Keratinocyte (primary cell): ENCODE results near the gene ZNF157. TPM values are rescaled to one million over a fixed set of nuclear protein-coding genes. Genes with fewer than 3 reads are reported as not detected.
A peak's percentile ranks its signal among the peaks of the same experiment; 100 is the strongest.

ENCODE experiments used
- DNase-seq: peaks from one replicate; pipeline ENCODE4 v3.0.0-alpha.2; 2011; ENCODE audit warnings: low read depth, missing footprints, low spot score
- FAIRE-seq: peaks from 2 replicates; lab custom pipeline; 2011; peaks lifted over from hg19 to GRCh38; lab: Jason Lieb, UNC
- H2AFZ ChIP-seq: 2 replicates; pipeline ENCODE4 v1.6.0; 2012; ENCODE audit warnings: low read length, control low read depth, inconsistent platforms; ENCODE audit not compliant: control insufficient read depth
- H3K27ac ChIP-seq: 2 replicates; pipeline ENCODE4 v1.5.1; 2011; ENCODE audit warnings: low read length; ENCODE audit not compliant: control insufficient read depth, insufficient read depth
- H3K27me3 ChIP-seq: 3 replicates; pipeline ENCODE4 v1.6.0; 2011; ENCODE audit warnings: low read length; ENCODE audit not compliant: control insufficient read depth, insufficient read depth; ENCODE audit errors: extremely low read depth
- H3K36me3 ChIP-seq, 2 experiments: 2 replicates in 1 of 2; 3 replicates in 1 of 2; pipeline ENCODE4 v1.5.1; 2011; ENCODE audit warnings: low read length in 2 of 2, mild to moderate bottlenecking in 1 of 2; ENCODE audit not compliant: control insufficient read depth in 2 of 2, insufficient read depth in 2 of 2; ENCODE audit errors: extremely low read depth in 1 of 2
- H3K4me1 ChIP-seq: 3 replicates; pipeline ENCODE4 v1.5.1; 2011; ENCODE audit warnings: low read length; ENCODE audit not compliant: control insufficient read depth, insufficient read depth; ENCODE audit errors: extremely low read depth
- H3K4me2 ChIP-seq: 3 replicates; pipeline ENCODE4 v1.6.0; 2011; ENCODE audit warnings: low read depth, low read length; ENCODE audit not compliant: control insufficient read depth, insufficient read depth; ENCODE audit errors: extremely low read depth
- H3K4me3 ChIP-seq, 3 experiments: fragments of 200-600 bp in 1 of 3; sonication (generic) in 1 of 3; 2 replicates in 2 of 3; 3 replicates in 1 of 3; pipeline ENCODE4 v1.5.1; 2011 to 2016; ENCODE audit warnings: low read length in 3 of 3, mild to moderate bottlenecking in 3 of 3, control low read depth in 2 of 3, inconsistent platforms in 1 of 3, low read depth in 1 of 3, mixed read lengths in 1 of 3, mixed run types in 1 of 3, moderate library complexity in 1 of 3; ENCODE audit not compliant: control insufficient read depth in 2 of 3, insufficient read depth in 2 of 3; ENCODE audit errors: extremely low read depth in 1 of 3
- H3K79me2 ChIP-seq: 2 replicates; pipeline ENCODE4 v1.6.0; 2012; ENCODE audit warnings: low read length; ENCODE audit not compliant: control insufficient read depth, insufficient read depth
- H3K9ac ChIP-seq: 3 replicates; pipeline ENCODE4 v1.6.0; 2011; ENCODE audit warnings: low read length; ENCODE audit not compliant: control insufficient read depth, insufficient read depth; ENCODE audit errors: extremely low read depth
- H3K9me1 ChIP-seq: 3 replicates; pipeline ENCODE4 v1.6.0; 2011; ENCODE audit warnings: low read length; ENCODE audit not compliant: control insufficient read depth, insufficient read depth; ENCODE audit errors: extremely low read depth
- H3K9me3 ChIP-seq: 2 replicates; pipeline ENCODE4 v1.5.1; 2012; ENCODE audit warnings: low read depth, low read length; ENCODE audit not compliant: control insufficient read depth
- H4K20me1 ChIP-seq: 3 replicates; pipeline ENCODE4 v1.6.0; 2011; ENCODE audit warnings: low read length; ENCODE audit not compliant: control insufficient read depth, insufficient read depth; ENCODE audit errors: extremely low read depth
- EZH2 ChIP-seq: IDR thresholded peaks from one replicate; pipeline ENCODE4 v1.6.1; 2012; ENCODE audit warnings: inconsistent platforms, mild to moderate bottlenecking, low read length, moderate library complexity
- dilution Hi-C: fragments of 300-500 bp; cut with MboI; formaldehyde crosslinking; loops from one replicate; pipeline ENCODE4 v1.7.0; 2020; ENCODE audit warnings: low sequenced_read_pairs; ENCODE audit not compliant: extremely low pct_ligation_motif_present
- polyA minus RNA-seq, 3 experiments: library from RNA; depleted of rRNA, polyadenylated mRNA; stranded (reverse); fragments of >200 nt; gene quantifications; 1 replicate in 1 of 3; 2 replicates in 1 of 3; 3 replicates in 1 of 3; pipeline ENCODE4 v1.2.3, GENCODE V29; 2011
- polyA plus RNA-seq, 5 experiments: library from polyadenylated mRNA; depleted of rRNA in 3 of 5; stranded (reverse) in 3 of 5; stranded (forward) in 1 of 5; unstranded in 1 of 5; fragments of >200 nt; gene quantifications; 1 replicate in 1 of 5; 2 replicates in 3 of 5; 3 replicates in 1 of 5; pipeline versions ENCODE4 v1.2.1 to v1.2.3, GENCODE V29; 2011 to 2012; ENCODE audit warnings: missing spikeins in 2 of 5, low read depth in 1 of 5, low replicate concordance in 1 of 5
- TF ChIP-seq, protein P1 (sequence below), 3 experiments: IDR thresholded peaks in 1 of 3; conservative IDR thresholded peaks in 1 of 3; optimal IDR thresholded peaks in 1 of 3; 2 replicates in 2 of 3; 3 replicates in 1 of 3; pipeline versions ENCODE3 to v1.5.1; 2011; ENCODE audit warnings: low read length in 3 of 3, mild to moderate bottlenecking in 3 of 3, moderate library complexity in 2 of 3, control low read depth in 1 of 3, inconsistent platforms in 1 of 3; ENCODE audit not compliant: insufficient read depth in 2 of 3; ENCODE audit errors: extremely low read depth in 1 of 3

Gene ZNF157
- polyA plus RNA-seq = 0.06 to 0.12 TPM (median 0.06 TPM) in 3 replicates
- polyA plus RNA-seq (2011; ENCODE audit: low read depth) = not detected
- polyA plus RNA-seq (2011; cell fraction: cytosol; rRNA removed) = not detected in 2 replicates
- polyA plus RNA-seq (2011; cell fraction: nucleus; rRNA removed) = 0.11 TPM in 1 of 2 replicates, not detected in the other
- 0.05 TPM in 1 of 2 replicates, not detected in the other for polyA plus RNA-seq (2012; ENCODE audit: low replicate concordance)
- polyA minus RNA-seq = 0.10 to 0.19 TPM in 2 of 3 replicates, not detected in the other
- not detected for polyA minus RNA-seq (2011; cell fraction: cytosol; rRNA and poly(A)+ RNA removed)
- polyA minus RNA-seq (2011; cell fraction: nucleus; rRNA and poly(A)+ RNA removed) = not detected in 2 replicates

DNA sequence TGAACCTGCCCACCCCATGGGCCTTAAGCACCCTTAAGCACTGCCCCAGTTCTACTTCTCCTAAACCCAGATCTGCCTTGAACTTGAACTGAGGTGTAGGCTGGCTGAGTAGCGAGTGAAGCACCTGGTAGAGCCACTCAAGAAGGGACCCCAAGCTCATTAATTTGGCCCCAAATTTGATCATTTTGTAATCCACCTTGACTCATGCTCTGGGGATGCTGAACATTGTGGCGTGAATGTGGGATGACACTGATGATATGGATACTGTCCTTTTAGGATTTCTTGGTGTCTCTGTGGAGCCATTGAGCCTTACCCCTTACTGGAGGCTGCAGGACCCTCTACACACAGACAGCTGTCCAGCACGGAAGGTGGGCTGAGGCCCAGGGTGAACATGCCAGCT is at the start of gene ZNF157:
TSS of gene ZNF157 (plus strand) at position 301 of the 400 bp plus-strand sequence. CDS start at position 392, 91 bp downstream.
- dilution Hi-C loops = no loop called here
- no peak for TF ChIP-seq EZH2
- Histone ChIP-seq H3K9me3 (no peaks in the 10 kb centered on the region), H4K20me1 (no peaks in the 10 kb centered on the region), H3K4me3 (no peak within 1 kb of the TSS), H3K27me3 (no peaks in the 10 kb centered on the region), H2AFZ (no peak within 1 kb of the TSS), H3K27ac (no peak within 1 kb of the TSS), H3K4me2 (no peak within 1 kb of the TSS), H3K9me1 (no peaks in the 10 kb centered on the region), H3K9ac (no peak within 1 kb of the TSS), H3K36me3 (no peaks in the 10 kb centered on the region), H3K4me1 (peaks cover 2% of the 10 kb centered on the region), H3K79me2 (no peaks in the 10 kb centered on the region)
- no peak for FAIRE-seq
- DNase-seq = no peak

DNA sequence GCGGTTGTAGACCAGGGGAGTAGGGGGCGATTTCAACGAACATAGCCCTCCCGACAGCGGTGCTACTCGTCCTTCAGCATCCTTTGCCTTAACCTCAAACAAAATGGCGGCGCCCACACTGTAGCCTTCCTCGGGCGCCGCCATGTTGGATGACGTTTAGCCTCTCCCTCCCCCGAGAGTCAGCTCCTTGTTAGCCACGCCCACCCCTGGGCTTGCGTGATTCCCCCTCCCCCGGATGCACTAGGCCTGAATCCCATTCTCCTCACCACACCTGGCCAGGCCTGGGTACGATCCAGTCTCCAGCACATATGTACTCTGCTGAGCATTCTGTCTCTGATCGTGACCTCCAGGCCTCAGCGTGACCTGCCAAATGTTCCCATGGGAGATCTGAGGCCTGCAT is 49.0 kb upstream of the ZNF157 start:
- TF ChIP-seq, protein P1, sequence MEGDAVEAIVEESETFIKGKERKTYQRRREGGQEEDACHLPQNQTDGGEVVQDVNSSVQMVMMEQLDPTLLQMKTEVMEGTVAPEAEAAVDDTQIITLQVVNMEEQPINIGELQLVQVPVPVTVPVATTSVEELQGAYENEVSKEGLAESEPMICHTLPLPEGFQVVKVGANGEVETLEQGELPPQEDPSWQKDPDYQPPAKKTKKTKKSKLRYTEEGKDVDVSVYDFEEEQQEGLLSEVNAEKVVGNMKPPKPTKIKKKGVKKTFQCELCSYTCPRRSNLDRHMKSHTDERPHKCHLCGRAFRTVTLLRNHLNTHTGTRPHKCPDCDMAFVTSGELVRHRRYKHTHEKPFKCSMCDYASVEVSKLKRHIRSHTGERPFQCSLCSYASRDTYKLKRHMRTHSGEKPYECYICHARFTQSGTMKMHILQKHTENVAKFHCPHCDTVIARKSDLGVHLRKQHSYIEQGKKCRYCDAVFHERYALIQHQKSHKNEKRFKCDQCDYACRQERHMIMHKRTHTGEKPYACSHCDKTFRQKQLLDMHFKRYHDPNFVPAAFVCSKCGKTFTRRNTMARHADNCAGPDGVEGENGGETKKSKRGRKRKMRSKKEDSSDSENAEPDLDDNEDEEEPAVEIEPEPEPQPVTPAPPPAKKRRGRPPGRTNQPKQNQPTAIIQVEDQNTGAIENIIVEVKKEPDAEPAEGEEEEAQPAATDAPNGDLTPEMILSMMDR (optimal IDR thresholded peaks at IDR 0.05 in 1 of 3, IDR thresholded peaks at IDR 0.05 in 1 of 3, conservative IDR thresholded peaks at IDR 0.05 in 1 of 3; ENCODE audit: extremely low read depth in 1 of 3, insufficient read depth in 2 of 3, low read length in 3 of 3) = no peak
- TF ChIP-seq EZH2 = no peak
- dilution Hi-C loops = no loop called here
- FAIRE-seq (no peak), DNase-seq (no peak)
- no peaks in the 10 kb centered on the region for H3K9me1 ChIP-seq
- H3K4me3 ChIP-seq = no peak overlapping the region
- no peaks in the 10 kb centered on the region for H3K27me3 ChIP-seq
- no peaks in the 10 kb centered on the region for H3K79me2 ChIP-seq
- peak overlapping the region; percentile 71 for H2AFZ ChIP-seq
- no peaks in the 10 kb centered on the region for H3K4me1 ChIP-seq
- H3K36me3 ChIP-seq = no peaks in the 10 kb centered on the region
- H3K4me2 ChIP-seq = no peak overlapping the region
- H3K27ac ChIP-seq = no peak overlapping the region
- no peaks in the 10 kb centered on the region for H4K20me1 ChIP-seq
- H3K9me3 ChIP-seq = no peaks in the 10 kb centered on the region
- H3K9ac ChIP-seq = no peak overlapping the region
